Activated T-cell treated with anti-CD3 and anti-CD28 coated beads for 1 hour (primary cell): ENCODE measurements around the gene IRGQ.
"Not testable (repeated sequence)": the region's sequence is repeated elsewhere in the genome, so short reads cannot be mapped to it uniquely, and the experiment has no call there.

ENCODE experiments used
- DNase-seq: peaks from one replicate; pipeline ENCODE4 v3.0.0-alpha.2; 2020; ENCODE audit warnings: low read depth

Gene IRGQ

GRCh38 chr19:43595999-43596841 is at the start of gene IRGQ, which contains the start of gene ZNF576:
Gene IRGQ, minus strand, starts transcription at chr19:43596134. Its CDS starts 796 bp downstream, at chr19:43595338.
Gene ZNF576, plus strand, starts transcription at chr19:43596595. Its CDS starts 514 bp downstream, at chr19:43597109.
- peak; percentile 100 for DNase-seq

- no peak for DNase-seq
Measured at GRCh38 chr19:43644181-43644580, 48.2 kb upstream of the IRGQ start.

GRCh38 chr19:43643326-43643725 is 47.4 kb upstream of the IRGQ start:
- DNase-seq = no peak

- no peak for DNase-seq
Measured at GRCh38 chr19:43642531-43642930, 46.6 kb upstream of the IRGQ start.

- no peak for DNase-seq
Measured at GRCh38 chr19:43641333-43641732, 45.4 kb upstream of the IRGQ start.

GRCh38 chr19:43640424-43640757 is 44.5 kb upstream of the IRGQ start:
- no peak for DNase-seq

- peak; percentile 36 for DNase-seq
Measured at GRCh38 chr19:43639519-43640423, 43.8 kb upstream of the IRGQ start, which contains the start of gene CADM4. Gene CADM4, minus strand, starts transcription at chr19:43639850. Its CDS starts 60 bp downstream, at chr19:43639790.

GRCh38 chr19:43638995-43639518 is 43.1 kb upstream of the IRGQ start:
- DNase-seq = no peak

GRCh38 chr19:43638214-43638994 is 42.5 kb upstream of the IRGQ start:
- DNase-seq = no peak

GRCh38 chr19:43636121-43636683 is 40.3 kb upstream of the IRGQ start:
- DNase-seq = no peak

GRCh38 chr19:43635561-43635940 is 39.6 kb upstream of the IRGQ start:
- not testable (repeated sequence) for DNase-seq

GRCh38 chr19:43634872-43635560 is 39.1 kb upstream of the IRGQ start:
- no peak for DNase-seq

- DNase-seq = no peak
Measured at GRCh38 chr19:43634506-43634871, 38.6 kb upstream of the IRGQ start.

- no peak for DNase-seq
Measured at GRCh38 chr19:43634068-43634467, 38.1 kb upstream of the IRGQ start.

- no peak for DNase-seq
Measured at GRCh38 chr19:43633520-43633919, 37.6 kb upstream of the IRGQ start.

GRCh38 chr19:43631491-43631890 is 35.6 kb upstream of the IRGQ start:
- DNase-seq = no peak

GRCh38 chr19:43628646-43629326 is 32.9 kb upstream of the IRGQ start:
- no peak for DNase-seq

GRCh38 chr19:43626838-43627237 is 30.9 kb upstream of the IRGQ start:
- DNase-seq = no peak

- DNase-seq = no peak
Measured at GRCh38 chr19:43625918-43626579, 30.1 kb upstream of the IRGQ start.

- DNase-seq = peak; percentile 80
Measured at GRCh38 chr19:43624933-43625332, 29.0 kb upstream of the IRGQ start.
